GM20000 (cell line): ENCODE measurements around the gene LRIT2.

Experiments
- DNase-seq: peaks from one replicate; pipeline ENCODE4 v3.0.0; 2012; ENCODE audit warnings: low spot score
- CTCF ChIP-seq: IDR thresholded peaks from 2 replicates; pipeline ENCODE4 v1.5.1; 2012; ENCODE audit warnings: mild to moderate bottlenecking, control low read depth; ENCODE audit errors: extremely low read depth, missing control alignments

The LRIT2 gene

GRCh38 chr10:84225427-84226173, at the start of gene LRIT2:
Gene LRIT2, minus strand, starts transcription at chr10:84225544. Its CDS starts 24 bp downstream, at chr10:84225520.
- no peak for DNase-seq
- no peak for TF ChIP-seq CTCF

GRCh38 chr10:84270708-84271107, 45.4 kb upstream of the LRIT2 start:
- no peak for TF ChIP-seq CTCF
- no peak for DNase-seq

- no peak for TF ChIP-seq CTCF
- no peak for DNase-seq
Observed at GRCh38 chr10:84269773-84270172, 44.4 kb upstream of the LRIT2 start.

- DNase-seq = no peak
- no peak for TF ChIP-seq CTCF
Observed at GRCh38 chr10:84269162-84269561, 43.8 kb upstream of the LRIT2 start.

- DNase-seq = peak; percentile 54
- peak; percentile 13 for TF ChIP-seq CTCF
Observed at GRCh38 chr10:84267503-84268126, 42.3 kb upstream of the LRIT2 start.

- no peak for DNase-seq
- TF ChIP-seq CTCF = no peak
Observed at GRCh38 chr10:84265418-84265817, 40.1 kb upstream of the LRIT2 start.

- DNase-seq = peak; percentile 74
- TF ChIP-seq CTCF = peak; percentile 99
Observed at GRCh38 chr10:84264611-84265141, 39.3 kb upstream of the LRIT2 start.
